ENCODE results near the gene ZDHHC11B.
"Not testable (repeated sequence)": the region's sequence is repeated elsewhere in the genome, so short reads cannot be mapped to it uniquely, and the experiment has no call there.

GRCh38 chr5:734145-734544 is 50.4 kb downstream of the ZDHHC11B start:
- not testable (repeated sequence) for TF ChIP-seq CTCF, POLR2A (IDR thresholded peaks at IDR 0.05)
